Stomach (tissue), 4 donors: ENCODE results near the gene HTR7.

ENCODE experiments used
- CTCF ChIP-seq, 7 experiments: fragments of 450-650 bp in 4 of 7; fragments of 200-600 bp in 3 of 7; sonication (generic) in 3 of 7; IDR thresholded peaks; one replicate each; pipeline ENCODE4 v1.5.1; 2016 to 2019; ENCODE audit warnings: antibody characterized with exemption in 7 of 7, control low read depth in 2 of 7, mild to moderate bottlenecking in 1 of 7
- EP300 ChIP-seq: sonication (generic); formaldehyde crosslinking; IDR thresholded peaks from one replicate; pipeline ENCODE4 v1.6.1; 2017; ENCODE audit warnings: antibody characterized with exemption
- POLR2A ChIP-seq, 4 donors: fragments of 450-650 bp; IDR thresholded peaks; one replicate each; pipeline ENCODE4 v1.6.1; 2016; ENCODE audit warnings: antibody characterized with exemption in 4 of 4, control low read depth in 2 of 4, mild to moderate bottlenecking in 1 of 4, moderate library complexity in 1 of 4

GRCh38 chr10:90740265-90740664 is 117.6 kb downstream of the HTR7 start:
- no peak for TF ChIP-seq CTCF (IDR thresholded peaks at IDR 0.05)
- TF ChIP-seq POLR2A (IDR thresholded peaks at IDR 0.05): no peak
- no peak for TF ChIP-seq EP300
